ENCODE data around the gene GABARAP.
"Not testable (repeated sequence)": the region's sequence is repeated elsewhere in the genome, so short reads cannot be mapped to it uniquely, and the experiment has no call there.

GABARAP gene

DNA sequence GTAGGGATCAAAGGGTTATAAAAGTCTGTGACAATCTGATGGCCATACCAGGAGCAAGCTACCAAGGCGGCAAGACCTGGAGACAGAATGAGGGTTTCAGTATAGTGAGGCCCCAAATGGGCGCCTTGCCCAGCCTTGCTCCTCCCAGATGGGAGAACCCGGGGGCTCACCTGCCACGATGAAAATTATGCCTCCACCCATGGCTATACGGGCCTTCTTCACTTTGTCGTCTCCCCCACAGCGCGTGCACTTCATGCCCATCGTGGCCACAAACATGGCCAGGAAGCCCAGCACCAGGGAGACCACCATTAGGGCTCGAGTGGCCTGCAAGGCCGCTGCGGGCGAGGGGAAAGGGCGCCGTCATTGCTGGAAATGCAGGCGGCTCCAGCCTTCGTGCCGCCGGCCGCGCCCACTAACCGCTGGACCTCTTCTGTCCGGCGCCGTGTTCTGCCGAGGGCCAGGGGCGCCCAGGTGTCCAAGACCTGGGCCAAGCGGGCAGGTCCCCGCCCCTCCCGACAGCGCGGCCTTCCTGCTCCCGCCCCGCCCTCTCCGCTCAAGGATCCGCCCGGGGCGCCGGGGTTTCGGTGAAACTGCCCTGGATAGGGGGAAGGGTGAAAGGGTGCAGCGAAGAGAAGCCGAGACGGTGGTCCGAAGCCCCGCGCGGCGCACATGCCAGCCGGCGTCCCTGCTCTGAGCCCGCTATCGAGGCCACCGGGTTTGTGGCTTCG is 18.6 kb upstream of the GABARAP start:
- DNase-seq (ENCODE audit: low read depth in 2 of 2) = no peak

GRCh38 chr17:7260151-7260550 is 17.9 kb upstream of the GABARAP start:
- no peak for DNase-seq (ENCODE audit: low read depth in 2 of 2)

DNA sequence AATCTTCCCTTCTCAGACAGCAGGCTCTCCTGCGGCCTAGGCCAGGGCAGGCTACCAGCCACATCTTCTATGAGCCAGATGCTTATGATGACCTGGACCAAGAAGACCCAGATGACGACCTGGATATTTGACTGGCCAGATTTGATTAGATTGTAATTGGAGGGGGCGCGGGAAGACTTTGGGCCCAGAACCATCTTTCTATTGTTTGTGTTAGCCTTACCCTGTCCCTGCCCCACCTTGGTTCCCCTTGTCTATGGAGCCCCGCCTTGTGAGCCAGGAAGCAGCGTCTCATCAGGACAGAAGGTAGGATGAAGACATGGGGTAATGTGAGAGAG is 17.3 kb upstream of the GABARAP start:
- DNase-seq (ENCODE audit: low read depth in 2 of 2) = no peak

GRCh38 chr17:7258731-7259554 is 16.7 kb upstream of the GABARAP start:
- DNase-seq (ENCODE audit: low read depth in 2 of 2) = no peak

- DNase-seq (ENCODE audit: low read depth in 2 of 2) = no peak
Measured at GRCh38 chr17:7256766-7257456, 14.7 kb upstream of the GABARAP start.

GRCh38 chr17:7254511-7254910 is 12.3 kb upstream of the GABARAP start:
- DNase-seq (ENCODE audit: low read depth in 2 of 2) = no peak

DNA sequence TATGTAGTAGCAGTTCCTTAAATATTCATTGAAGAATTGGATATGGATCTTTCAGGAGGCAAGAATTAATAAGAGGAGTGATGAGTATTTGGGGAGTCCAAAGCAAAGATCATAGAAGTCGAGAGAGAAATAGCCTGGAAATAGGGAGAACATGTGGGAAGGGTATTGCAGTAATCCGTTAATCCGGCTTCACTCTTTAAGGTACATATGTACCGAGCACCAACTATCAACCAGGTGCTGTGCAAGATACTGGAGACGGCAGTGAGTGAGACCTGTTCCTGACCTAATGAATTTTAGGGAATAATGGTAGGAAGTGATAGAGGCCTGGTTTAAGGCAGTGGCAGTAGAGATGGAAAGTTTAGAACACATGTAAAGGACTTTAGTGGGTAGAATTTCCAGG is 10.8 kb upstream of the GABARAP start:
- no peak for DNase-seq (ENCODE audit: low read depth in 2 of 2)

GRCh38 chr17:7252176-7253043 is 10.2 kb upstream of the GABARAP start, which contains the start of gene ELP5:
TSS of gene ELP5 (plus strand) at chr17:7252215. CDS start at chr17:7252551, 336 bp downstream.
- peak; percentile 88 to 89 for DNase-seq (ENCODE audit: low read depth in 2 of 2)

DNA sequence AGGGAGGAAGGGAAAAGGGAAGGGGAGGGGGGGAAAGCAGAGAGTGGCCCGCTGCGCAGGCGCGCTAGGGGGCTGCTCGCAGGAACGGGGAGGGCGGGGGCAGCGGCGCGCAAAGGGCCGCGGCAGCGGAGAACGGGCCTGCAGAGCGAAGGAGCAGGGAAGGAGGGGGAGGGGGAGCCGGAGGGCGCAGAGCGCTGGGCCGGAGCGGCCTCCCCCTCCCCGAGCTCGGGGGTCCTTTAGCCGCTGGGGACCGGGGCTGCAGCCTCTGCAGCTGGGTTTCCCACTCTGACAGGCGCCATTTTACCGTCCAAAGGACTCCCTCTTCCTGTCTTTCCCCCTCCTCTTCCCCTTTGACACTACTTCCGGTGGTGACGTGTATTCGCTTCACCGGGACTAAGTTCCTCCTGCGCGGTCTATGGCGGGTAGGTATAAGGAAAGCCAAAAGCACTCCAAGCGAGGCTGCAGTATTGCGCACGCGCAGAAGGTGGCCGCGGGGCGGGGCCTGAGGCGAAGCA is 9.5 kb upstream of the GABARAP start, which contains the start of gene CTDNEP1:
Gene CTDNEP1 (minus strand): TSS at position 74 of the 515 bp plus-strand sequence. CDS start 438 bp downstream, outside the sequence.
- peak; percentile 99 for DNase-seq (ENCODE audit: low read depth in 2 of 2)

DNA sequence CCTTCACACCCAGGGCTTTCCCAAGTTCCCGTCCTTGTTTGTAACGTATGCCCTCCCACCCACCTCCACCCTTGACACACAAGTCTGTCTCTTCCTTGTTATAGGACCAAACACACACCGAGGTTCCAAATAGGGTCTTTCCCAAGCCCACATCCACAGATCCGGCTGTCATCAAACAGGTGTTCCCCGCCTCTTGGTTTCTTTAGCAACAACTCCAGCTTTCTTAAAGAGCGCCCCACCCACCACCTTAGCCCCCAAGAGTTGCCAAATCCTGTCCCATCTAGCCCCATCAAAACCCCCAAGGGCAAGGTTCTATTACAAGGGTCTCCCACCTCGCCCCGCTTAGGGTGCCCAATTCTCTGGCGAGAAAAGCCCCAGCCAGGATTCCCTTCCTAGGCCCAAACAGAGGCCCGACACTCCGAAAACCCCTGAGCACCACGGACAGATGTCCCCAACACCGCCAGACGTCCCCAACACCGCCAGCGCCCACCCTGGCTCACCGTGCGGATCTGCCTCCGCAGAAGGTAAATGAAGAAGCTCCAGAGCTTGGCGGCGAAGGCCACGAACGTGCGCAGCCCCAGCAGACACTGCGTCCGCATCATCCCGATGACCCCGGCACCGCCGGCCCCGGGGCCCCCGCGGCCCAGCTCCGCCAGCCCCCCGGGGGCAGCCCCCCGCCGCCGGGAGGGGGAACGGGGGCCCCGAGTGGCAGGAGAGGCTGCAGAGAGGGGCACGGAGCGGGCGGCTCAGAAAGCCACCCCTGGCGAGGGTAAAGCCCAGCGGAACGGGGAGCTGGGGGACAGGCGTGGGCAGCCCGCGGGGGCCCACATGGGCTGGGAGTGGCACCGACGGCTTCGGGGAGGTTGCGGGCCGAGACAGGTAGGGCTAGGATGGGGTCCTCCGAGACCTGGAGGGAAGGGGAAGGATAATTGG is 8.7 kb upstream of the GABARAP start:
- DNase-seq (ENCODE audit: low read depth in 2 of 2) = no peak

DNA sequence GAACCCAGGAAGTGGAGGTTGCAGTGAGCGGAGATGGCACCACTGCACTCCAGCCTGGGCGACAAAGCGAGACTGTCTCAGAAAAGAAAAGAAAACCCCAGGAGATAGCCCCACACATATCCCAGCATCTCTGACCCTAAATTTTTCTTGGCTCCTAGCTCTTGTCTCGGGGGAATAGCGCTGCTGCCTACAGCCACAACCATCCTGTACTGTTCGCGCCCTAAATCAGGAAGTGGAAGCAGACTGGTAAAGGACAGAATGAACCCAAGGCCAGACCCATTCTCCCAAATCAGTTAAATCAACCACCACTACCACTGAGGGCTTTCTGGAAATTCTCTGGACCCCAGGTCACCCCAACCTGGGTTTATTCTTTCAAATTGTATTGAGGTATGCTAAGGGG is 7.6 kb upstream of the GABARAP start:
- no peak for DNase-seq (ENCODE audit: low read depth in 2 of 2)

DNA sequence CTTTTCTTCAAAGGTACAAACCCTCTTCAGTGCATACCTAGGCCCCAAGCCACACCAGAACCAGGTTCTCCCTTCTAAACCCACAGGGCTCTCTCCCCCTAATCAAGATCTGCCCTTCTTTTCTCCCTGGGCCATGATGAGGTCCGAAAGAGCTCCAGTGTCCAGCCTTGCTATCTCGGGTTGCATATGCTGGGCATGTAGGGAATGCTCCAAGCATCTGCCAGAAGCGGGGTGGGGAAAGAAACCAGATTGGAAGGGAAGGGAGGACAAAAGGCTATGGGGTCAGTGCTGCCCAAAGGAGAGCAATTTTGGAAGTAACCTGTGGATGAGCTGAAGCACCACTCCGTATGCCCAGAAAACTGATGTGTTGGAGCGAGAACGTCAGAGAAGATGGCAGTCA is 7.0 kb upstream of the GABARAP start:
- DNase-seq (ENCODE audit: low read depth in 2 of 2) = no peak

- DNase-seq (ENCODE audit: low read depth in 2 of 2) = no peak
Measured at GRCh38 chr17:7248796-7249195, 6.5 kb upstream of the GABARAP start.

DNA sequence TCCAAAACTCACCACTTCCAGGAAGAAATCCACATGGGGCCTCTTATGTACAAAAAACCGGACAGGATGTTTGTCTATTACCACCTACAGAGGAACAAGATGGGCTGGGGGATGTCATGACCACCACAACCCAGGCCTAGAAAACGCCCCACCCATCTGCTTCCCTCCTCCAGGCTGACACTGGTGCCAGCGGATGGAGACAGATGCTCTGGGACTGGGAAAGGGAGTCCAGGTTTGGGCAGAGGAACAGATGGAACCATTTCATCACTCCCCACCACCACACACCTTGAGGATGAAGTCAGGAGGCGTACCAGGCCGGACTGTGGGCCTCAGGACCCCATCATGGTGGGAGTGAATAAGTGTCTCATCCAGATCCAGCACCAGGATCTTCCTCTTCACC is 4.5 kb upstream of the GABARAP start:
- no peak for DNase-seq (ENCODE audit: low read depth in 2 of 2)

DNA sequence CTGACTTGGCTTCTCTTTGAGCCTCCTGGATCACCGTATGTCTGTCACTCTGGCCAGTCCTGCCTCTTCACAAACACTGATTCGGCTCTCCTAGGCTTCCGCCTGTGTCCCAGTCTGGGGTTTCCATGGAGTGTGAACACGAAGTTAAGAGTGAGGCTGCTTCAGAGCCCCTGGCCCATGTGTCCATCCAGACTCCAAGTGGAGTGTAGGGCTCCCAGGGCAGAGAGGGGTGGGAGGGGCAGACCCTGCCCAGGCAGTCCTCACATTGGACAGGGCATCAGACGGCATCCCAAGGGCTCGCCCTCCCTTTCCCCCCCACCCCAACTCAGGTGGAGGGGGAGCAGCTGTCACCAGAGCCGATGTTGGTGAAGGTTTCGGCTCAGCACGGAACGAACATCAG is 1.6 kb upstream of the GABARAP start:
- DNase-seq (ENCODE audit: low read depth in 2 of 2) = not testable (repeated sequence)

DNA sequence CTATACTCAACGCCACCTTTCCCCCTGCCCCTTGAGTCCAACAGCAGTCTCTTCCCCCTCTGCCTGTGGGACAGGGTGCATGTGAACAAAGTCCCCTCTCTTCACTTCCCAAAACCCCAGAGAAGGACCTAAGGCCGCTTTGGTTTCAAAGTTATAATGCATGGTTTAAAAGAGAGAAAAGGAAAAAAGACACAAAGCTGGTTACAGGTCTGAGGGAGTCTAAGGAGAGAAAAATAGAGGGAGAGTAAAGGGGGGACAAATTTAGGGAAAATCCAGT is 1.1 kb upstream of the GABARAP start:
- DNase-seq (ENCODE audit: low read depth in 2 of 2) = no peak

GRCh38 chr17:7242717-7243452 is 636 bp upstream of the GABARAP start:
- peak; percentile 93 to 94 for DNase-seq (ENCODE audit: low read depth in 2 of 2)

DNA sequence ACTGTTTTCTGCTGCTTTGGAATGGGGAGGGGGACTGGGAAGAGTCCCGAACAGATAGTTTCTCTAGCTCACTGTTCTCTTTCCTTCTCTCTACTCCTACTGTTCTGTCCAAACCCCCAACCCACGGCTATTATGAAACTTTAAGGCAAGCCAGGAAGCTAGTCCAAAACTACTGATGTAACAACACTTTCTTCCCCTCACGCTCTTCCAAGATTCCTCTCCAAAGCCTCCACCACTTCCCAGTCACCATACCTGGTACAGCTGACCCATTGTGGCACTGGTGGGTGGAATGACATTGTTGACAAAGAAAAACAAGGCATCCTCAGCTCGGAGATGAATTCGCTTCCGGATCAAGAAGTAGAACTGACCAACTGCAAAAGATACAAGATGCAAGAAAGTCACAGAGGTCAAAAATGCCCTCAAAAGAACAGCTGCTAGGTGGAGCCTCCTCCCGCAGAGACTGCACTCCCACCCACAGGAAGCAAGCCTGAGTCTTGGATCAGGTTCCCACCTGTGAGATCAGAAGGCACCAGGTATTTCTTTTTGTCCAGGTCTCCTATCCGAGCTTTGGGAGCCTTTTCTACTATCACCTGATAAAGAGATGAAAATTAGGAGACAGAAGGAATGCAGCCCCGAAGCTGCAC is 1.0 kb downstream of the GABARAP start:
- DNase-seq (ENCODE audit: low read depth in 2 of 2) = no peak

DNA sequence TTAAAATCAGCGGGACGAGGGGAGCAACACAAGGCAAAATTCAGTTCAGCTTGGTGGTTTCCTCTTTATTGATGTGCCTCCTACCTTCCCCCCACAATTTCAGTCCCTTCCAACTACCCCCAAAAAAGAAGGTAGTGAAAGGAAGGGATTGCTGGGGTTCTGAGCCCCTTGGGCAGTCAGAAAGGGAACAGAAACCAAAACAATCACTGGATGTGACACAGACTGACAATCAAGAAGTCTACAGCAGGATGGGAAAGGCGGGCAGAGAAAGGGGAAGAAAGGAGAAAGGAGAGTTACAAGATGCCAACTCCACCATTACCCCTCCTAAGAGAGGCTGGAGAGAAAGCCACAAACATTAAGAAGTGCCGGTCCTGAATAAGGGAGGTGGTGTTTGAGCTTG is 1.9 kb downstream of the GABARAP start:
- no peak for DNase-seq (ENCODE audit: low read depth in 2 of 2)

Measured in fibroblast of skin of left quadriceps (primary cell).